ENCODE data around the gene SH2D3A.

- TF ChIP-seq YY1 (tag by site-specific recombination; IDR thresholded peaks at IDR 0.05) (no peak), ZBTB7A (tag by site-specific recombination; IDR thresholded peaks at IDR 0.05; ENCODE audit: low read depth) (no peak), ZNF121 (tag by site-specific recombination; IDR thresholded peaks at IDR 0.05) (no peak), ZNF274 (IDR thresholded peaks at IDR 0.05; ENCODE audit: low read length) (no peak), ZNF274 (tag by site-specific recombination; IDR thresholded peaks at IDR 0.05; ENCODE audit: borderline replicate concordance) (no peak), GFI1B (tag by site-specific recombination; IDR thresholded peaks at IDR 0.05) (no peak)
- TF ChIP-seq, protein P1, sequence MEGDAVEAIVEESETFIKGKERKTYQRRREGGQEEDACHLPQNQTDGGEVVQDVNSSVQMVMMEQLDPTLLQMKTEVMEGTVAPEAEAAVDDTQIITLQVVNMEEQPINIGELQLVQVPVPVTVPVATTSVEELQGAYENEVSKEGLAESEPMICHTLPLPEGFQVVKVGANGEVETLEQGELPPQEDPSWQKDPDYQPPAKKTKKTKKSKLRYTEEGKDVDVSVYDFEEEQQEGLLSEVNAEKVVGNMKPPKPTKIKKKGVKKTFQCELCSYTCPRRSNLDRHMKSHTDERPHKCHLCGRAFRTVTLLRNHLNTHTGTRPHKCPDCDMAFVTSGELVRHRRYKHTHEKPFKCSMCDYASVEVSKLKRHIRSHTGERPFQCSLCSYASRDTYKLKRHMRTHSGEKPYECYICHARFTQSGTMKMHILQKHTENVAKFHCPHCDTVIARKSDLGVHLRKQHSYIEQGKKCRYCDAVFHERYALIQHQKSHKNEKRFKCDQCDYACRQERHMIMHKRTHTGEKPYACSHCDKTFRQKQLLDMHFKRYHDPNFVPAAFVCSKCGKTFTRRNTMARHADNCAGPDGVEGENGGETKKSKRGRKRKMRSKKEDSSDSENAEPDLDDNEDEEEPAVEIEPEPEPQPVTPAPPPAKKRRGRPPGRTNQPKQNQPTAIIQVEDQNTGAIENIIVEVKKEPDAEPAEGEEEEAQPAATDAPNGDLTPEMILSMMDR (tag by site-specific recombination; IDR thresholded peaks at IDR 0.05): no peak
- TF ChIP-seq, protein P2, sequence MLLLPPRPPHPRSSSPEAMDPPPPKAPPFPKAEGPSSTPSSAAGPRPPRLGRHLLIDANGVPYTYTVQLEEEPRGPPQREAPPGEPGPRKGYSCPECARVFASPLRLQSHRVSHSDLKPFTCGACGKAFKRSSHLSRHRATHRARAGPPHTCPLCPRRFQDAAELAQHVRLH (tag by site-specific recombination; IDR thresholded peaks at IDR 0.05): no peak
These were observed 55.6 kb downstream of the SH2D3A start for GRCh38 chr19:6711605-6712004.

All from HEK293 (cell line).